ENCODE measurements around the gene IGLL5. TPM values are rescaled to one million over a fixed set of nuclear protein-coding genes. Genes with fewer than 3 reads are reported as not detected.

Gene IGLL5
- polyA plus RNA-seq, 1 donor (not counting 4 experiments of a cell fraction or from before 2014, with no cell fraction given): not detected

DNA sequence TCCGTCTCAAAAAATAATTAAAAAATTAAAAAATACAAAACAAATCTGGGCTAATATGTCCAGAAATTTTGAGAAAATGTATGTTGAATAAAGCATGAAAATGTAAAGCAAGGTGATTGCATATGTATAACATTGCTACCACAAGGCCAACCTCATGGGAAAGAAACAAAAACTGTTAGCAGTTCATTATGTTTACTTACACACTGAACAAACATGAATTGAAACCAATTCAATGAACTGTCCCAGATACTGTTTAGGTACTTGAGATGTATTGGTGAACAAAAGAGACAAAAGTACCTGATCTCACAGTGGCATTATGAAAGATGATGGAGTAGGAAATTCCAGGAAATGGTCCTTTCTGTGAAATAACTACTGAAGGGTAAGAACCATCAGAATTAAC lies 43.8 kb upstream of the IGLL5 start:
- DNase-seq (ENCODE audit: low read depth, low spot score) (no peak), FAIRE-seq (no peak)
- H3K36me3 ChIP-seq (ENCODE audit: control insufficient read depth in 2 of 2, extremely low read depth in 1 of 2, insufficient read depth in 2 of 2, low read length in 2 of 2): no peaks in the 10 kb centered on the region
- H3K4me2 ChIP-seq (ENCODE audit: control insufficient read depth, extremely low read depth, insufficient read depth, low read depth, low read length): no peak overlapping the region
- no peaks in the 10 kb centered on the region for H3K79me2 ChIP-seq (ENCODE audit: control insufficient read depth, insufficient read depth, low read length)
- dilution Hi-C loops (cut with MboI; ENCODE audit: extremely low pct_ligation_motif_present, low sequenced_read_pairs): no loop called here
- no peaks in the 10 kb centered on the region for H3K4me1 ChIP-seq (ENCODE audit: control insufficient read depth, extremely low read depth, insufficient read depth, low read length)
- H4K20me1 ChIP-seq (ENCODE audit: control insufficient read depth, extremely low read depth, insufficient read depth, low read length): no peaks in the 10 kb centered on the region
- H2AFZ ChIP-seq (ENCODE audit: control insufficient read depth, low read length): no peak overlapping the region
- no peaks in the 10 kb centered on the region for H3K9me1 ChIP-seq (ENCODE audit: control insufficient read depth, extremely low read depth, insufficient read depth, low read length)
- no peak overlapping the region for H3K27ac ChIP-seq (ENCODE audit: control insufficient read depth, insufficient read depth, low read length)
- H3K27me3 ChIP-seq (ENCODE audit: control insufficient read depth, extremely low read depth, insufficient read depth, low read length): peaks cover 3% of the 10 kb centered on the region
- H3K4me3 ChIP-seq (ENCODE audit: control insufficient read depth in 2 of 3, extremely low read depth in 1 of 3, insufficient read depth in 2 of 3, low read depth in 1 of 3, low read length in 3 of 3): no peak overlapping the region
- no peak overlapping the region for H3K9ac ChIP-seq (ENCODE audit: control insufficient read depth, extremely low read depth, insufficient read depth, low read length)
- no peaks in the 10 kb centered on the region for H3K9me3 ChIP-seq (ENCODE audit: control insufficient read depth, low read depth, low read length)
- TF ChIP-seq, protein P1, sequence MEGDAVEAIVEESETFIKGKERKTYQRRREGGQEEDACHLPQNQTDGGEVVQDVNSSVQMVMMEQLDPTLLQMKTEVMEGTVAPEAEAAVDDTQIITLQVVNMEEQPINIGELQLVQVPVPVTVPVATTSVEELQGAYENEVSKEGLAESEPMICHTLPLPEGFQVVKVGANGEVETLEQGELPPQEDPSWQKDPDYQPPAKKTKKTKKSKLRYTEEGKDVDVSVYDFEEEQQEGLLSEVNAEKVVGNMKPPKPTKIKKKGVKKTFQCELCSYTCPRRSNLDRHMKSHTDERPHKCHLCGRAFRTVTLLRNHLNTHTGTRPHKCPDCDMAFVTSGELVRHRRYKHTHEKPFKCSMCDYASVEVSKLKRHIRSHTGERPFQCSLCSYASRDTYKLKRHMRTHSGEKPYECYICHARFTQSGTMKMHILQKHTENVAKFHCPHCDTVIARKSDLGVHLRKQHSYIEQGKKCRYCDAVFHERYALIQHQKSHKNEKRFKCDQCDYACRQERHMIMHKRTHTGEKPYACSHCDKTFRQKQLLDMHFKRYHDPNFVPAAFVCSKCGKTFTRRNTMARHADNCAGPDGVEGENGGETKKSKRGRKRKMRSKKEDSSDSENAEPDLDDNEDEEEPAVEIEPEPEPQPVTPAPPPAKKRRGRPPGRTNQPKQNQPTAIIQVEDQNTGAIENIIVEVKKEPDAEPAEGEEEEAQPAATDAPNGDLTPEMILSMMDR (optimal IDR thresholded peaks at IDR 0.05 in 1 of 3, IDR thresholded peaks at IDR 0.05 in 1 of 3, conservative IDR thresholded peaks at IDR 0.05 in 1 of 3; ENCODE audit: extremely low read depth in 1 of 3, insufficient read depth in 2 of 3, low read length in 3 of 3): no peak
- TF ChIP-seq EZH2 (IDR thresholded peaks at IDR 0.05; ENCODE audit: low read length): no peak

DNA sequence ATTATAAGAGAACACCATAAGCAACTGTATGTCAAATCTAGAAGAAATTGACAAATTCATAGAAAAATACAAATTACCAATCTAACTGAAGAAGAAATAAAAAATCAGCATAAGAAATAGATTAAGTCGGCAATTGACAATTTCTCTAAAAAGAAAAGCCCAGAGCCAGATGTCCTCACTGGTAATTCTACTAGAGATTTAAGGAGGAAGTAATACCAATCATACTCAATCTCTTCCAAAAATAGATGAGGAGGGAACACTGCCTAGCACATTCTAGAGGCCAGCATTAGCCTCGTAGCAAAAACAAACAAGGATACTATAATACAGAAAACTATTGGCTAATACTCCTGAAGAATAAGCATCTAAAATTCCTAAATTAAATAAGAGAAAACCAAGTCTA lies 40.4 kb upstream of the IGLL5 start:
- Histone ChIP-seq H3K4me2 (ENCODE audit: control insufficient read depth, extremely low read depth, insufficient read depth, low read depth, low read length) (no peak overlapping the region), H3K36me3 (ENCODE audit: control insufficient read depth in 2 of 2, extremely low read depth in 1 of 2, insufficient read depth in 2 of 2, low read length in 2 of 2) (no peaks in the 10 kb centered on the region), H4K20me1 (ENCODE audit: control insufficient read depth, extremely low read depth, insufficient read depth, low read length) (no peaks in the 10 kb centered on the region), H3K27ac (ENCODE audit: control insufficient read depth, insufficient read depth, low read length) (no peak overlapping the region), H3K9ac (ENCODE audit: control insufficient read depth, extremely low read depth, insufficient read depth, low read length) (no peak overlapping the region), H3K9me3 (ENCODE audit: control insufficient read depth, low read depth, low read length) (no peaks in the 10 kb centered on the region), H2AFZ (ENCODE audit: control insufficient read depth, low read length) (no peak overlapping the region), H3K4me1 (ENCODE audit: control insufficient read depth, extremely low read depth, insufficient read depth, low read length) (no peaks in the 10 kb centered on the region), H3K79me2 (ENCODE audit: control insufficient read depth, insufficient read depth, low read length) (no peaks in the 10 kb centered on the region), H3K4me3 (ENCODE audit: control insufficient read depth in 2 of 3, extremely low read depth in 1 of 3, insufficient read depth in 2 of 3, low read depth in 1 of 3, low read length in 3 of 3) (no peak overlapping the region), H3K9me1 (ENCODE audit: control insufficient read depth, extremely low read depth, insufficient read depth, low read length) (no peaks in the 10 kb centered on the region), H3K27me3 (ENCODE audit: control insufficient read depth, extremely low read depth, insufficient read depth, low read length) (peaks cover 6% of the 10 kb centered on the region)
- dilution Hi-C loops (cut with MboI; ENCODE audit: extremely low pct_ligation_motif_present, low sequenced_read_pairs): no loop called here
- FAIRE-seq: no peak
- TF ChIP-seq EZH2 (IDR thresholded peaks at IDR 0.05; ENCODE audit: low read length): no peak
- TF ChIP-seq, protein P1 (optimal IDR thresholded peaks at IDR 0.05 in 1 of 3, IDR thresholded peaks at IDR 0.05 in 1 of 3, conservative IDR thresholded peaks at IDR 0.05 in 1 of 3; ENCODE audit: extremely low read depth in 1 of 3, insufficient read depth in 2 of 3, low read length in 3 of 3): no peak
- DNase-seq (ENCODE audit: low read depth, low spot score): no peak
